H1 (cell line): ENCODE data around the gene KRTAP10-5. TPM values are rescaled to one million over a fixed set of nuclear protein-coding genes. Genes with fewer than 3 reads are reported as not detected.

Source experiments
- CTCF ChIA-PET: fragments of 300-600 bp; sonication (Branson Sonifier 250); formaldehyde crosslinking; loops from one replicate; lab custom pipeline; 2021; ENCODE audit not compliant: partially characterized antibody; lab: Charles Lee
- POLR2A ChIA-PET: fragments of 300-600 bp; sonication (Branson Sonifier 250); formaldehyde crosslinking; loops from one replicate; lab custom pipeline; 2021; ENCODE audit warnings: inconsistent platforms; ENCODE audit not compliant: partially characterized antibody; lab: Charles Lee
- DNase-seq, 2 experiments: peaks; one replicate each; pipeline versions ENCODE4 v3.0.0 to v3.0.0-alpha.2; 2010 to 2022; ENCODE audit warnings: low spot score in 2 of 2, low read depth in 1 of 2, mixed read lengths in 1 of 2
- FAIRE-seq: peaks from 2 replicates; lab custom pipeline; 2011; peaks lifted over from hg19 to GRCh38; lab: Jason Lieb, UNC
- H2AFZ ChIP-seq: 2 replicates; pipeline ENCODE4 v1.8.1; 2012; ENCODE audit warnings: low read length, inconsistent platforms
- H2AK5ac ChIP-seq: 2 replicates; pipeline ENCODE4 v1.6.1; 2013; ENCODE audit warnings: low read depth, low read length
- H2BK120ac ChIP-seq: replicated peaks from 2 replicates; pipeline ENCODE3; 2013; ENCODE audit warnings: low read depth, low read length, inconsistent platforms
- H2BK12ac ChIP-seq: 2 replicates; pipeline ENCODE4 v1.6.1; 2013; ENCODE audit warnings: low read depth, low read length
- H2BK15ac ChIP-seq: 2 replicates; pipeline ENCODE4 v1.6.1; 2013; ENCODE audit warnings: low read length
- H2BK20ac ChIP-seq: 2 replicates; pipeline ENCODE4 v1.6.1; 2013; ENCODE audit warnings: low read length
- H2BK5ac ChIP-seq: 2 replicates; pipeline ENCODE4 v1.6.1; 2013; ENCODE audit warnings: low read depth, low read length
- H3K14ac ChIP-seq: 2 replicates; pipeline ENCODE4 v1.6.1; 2013; ENCODE audit warnings: inconsistent platforms; ENCODE audit not compliant: insufficient read length
- H3K18ac ChIP-seq: 2 replicates; pipeline ENCODE4 v1.6.1; 2013; ENCODE audit warnings: low read length; ENCODE audit errors: extremely low read depth
- H3K23ac ChIP-seq: 2 replicates; pipeline ENCODE4 v1.6.1; 2013; ENCODE audit warnings: inconsistent platforms; ENCODE audit not compliant: insufficient read length
- H3K23me2 ChIP-seq: 2 replicates; pipeline ENCODE4 v1.6.1; 2013; ENCODE audit warnings: low read depth, low read length
- H3K27ac ChIP-seq: 2 replicates; pipeline ENCODE4 v1.6.1; 2011; ENCODE audit warnings: low read depth, low read length, inconsistent platforms
- H3K27me3 ChIP-seq, 4 experiments: replicated peaks in 1 of 4; 1 replicate in 1 of 4; 2 replicates in 3 of 4; pipeline versions ENCODE4 v1.6.1 to v1.8.1; 2011 to 2013; ENCODE audit warnings: low read length in 3 of 4, mild to moderate bottlenecking in 3 of 4, inconsistent platforms in 2 of 4, mixed read lengths in 2 of 4, moderate library complexity in 1 of 4; ENCODE audit not compliant: control insufficient read depth in 3 of 4, insufficient read depth in 3 of 4; ENCODE audit errors: extremely low read depth in 1 of 4
- H3K36me3 ChIP-seq, 4 experiments: 2 replicates each; pipeline versions ENCODE4 v1.6.1 to v1.8.1; 2011 to 2013; ENCODE audit warnings: mild to moderate bottlenecking in 4 of 4, low read length in 3 of 4, moderate library complexity in 2 of 4, control low read depth in 1 of 4, inconsistent platforms in 1 of 4; ENCODE audit not compliant: insufficient read depth in 4 of 4, control insufficient read depth in 2 of 4
- H3K4ac ChIP-seq: replicated peaks from 2 replicates; pipeline ENCODE3; 2013; ENCODE audit warnings: low read length, low read depth, mixed read lengths, inconsistent platforms; ENCODE audit not compliant: insufficient read length
- H3K4me1 ChIP-seq, 4 experiments: replicated peaks in 1 of 4; 1 replicate in 1 of 4; 2 replicates in 3 of 4; pipeline versions ENCODE4 v1.6.1 to v1.8.1; 2011 to 2013; ENCODE audit warnings: low read length in 3 of 4, inconsistent platforms in 2 of 4, mixed read lengths in 1 of 4; ENCODE audit not compliant: insufficient read depth in 4 of 4, control insufficient read depth in 3 of 4
- H3K4me2 ChIP-seq, 2 experiments: 2 replicates each; pipeline versions ENCODE4 v1.6.1 to v1.8.1; 2011 to 2013; ENCODE audit warnings: low read depth in 2 of 2, low read length in 2 of 2, control low read depth in 1 of 2, inconsistent platforms in 1 of 2, mild to moderate bottlenecking in 1 of 2; ENCODE audit not compliant: insufficient read depth in 1 of 2
- H3K4me3 ChIP-seq, 4 experiments: fragments of 200-600, 300-600 bp in 1 of 4; sonication (generic), shearing (Covaris generic), sonication (Bioruptor Twin) in 1 of 4; 2 replicates each; pipeline versions ENCODE4 v1.5.1 to v1.8.1; 2011 to 2016; ENCODE audit warnings: low read length in 4 of 4, low read depth in 3 of 4, control low read depth in 2 of 4, inconsistent platforms in 2 of 4, mild to moderate bottlenecking in 2 of 4, mixed read lengths in 1 of 4, moderate library complexity in 1 of 4; ENCODE audit not compliant: insufficient read depth in 2 of 4; ENCODE audit errors: extremely low read depth in 1 of 4
- H3K56ac ChIP-seq: replicated peaks from 2 replicates; pipeline ENCODE3; 2013; ENCODE audit warnings: low read depth, mild to moderate bottlenecking, mixed read lengths, low read length, inconsistent platforms; ENCODE audit not compliant: insufficient read length
- H3K79me1 ChIP-seq: 2 replicates; pipeline ENCODE4 v1.6.1; 2013; ENCODE audit warnings: low read depth, low read length, control low read depth
- H3K79me2 ChIP-seq, 2 experiments: 2 replicates each; pipeline versions ENCODE4 v1.6.1 to v1.8.1; 2012 to 2013; ENCODE audit warnings: low read length in 2 of 2, mild to moderate bottlenecking in 2 of 2, inconsistent platforms in 1 of 2; ENCODE audit not compliant: insufficient read depth in 2 of 2, control insufficient read depth in 1 of 2
- H3K9ac ChIP-seq, 4 experiments: replicated peaks in 1 of 4; 1 replicate in 1 of 4; 2 replicates in 3 of 4; pipeline versions ENCODE4 v1.6.1 to v1.8.1; 2011 to 2013; ENCODE audit warnings: low read depth in 3 of 4, low read length in 3 of 4, control low read depth in 2 of 4, mild to moderate bottlenecking in 2 of 4, moderate library complexity in 2 of 4, inconsistent platforms in 1 of 4; ENCODE audit errors: extremely low read depth in 1 of 4
- H3K9me3 ChIP-seq, 2 experiments: 2 replicates each; pipeline versions ENCODE4 v1.6.1 to v1.8.1; 2012 to 2013; ENCODE audit warnings: mild to moderate bottlenecking in 2 of 2, moderate library complexity in 2 of 2, control low read depth in 1 of 2, inconsistent platforms in 1 of 2, low read depth in 1 of 2, low read length in 1 of 2, mixed read lengths in 1 of 2; ENCODE audit not compliant: insufficient read depth in 2 of 2
- H4K20me1 ChIP-seq, 2 experiments: replicated peaks in 1 of 2; 2 replicates each; pipeline versions ENCODE3 to v1.8.1; 2011 to 2013; ENCODE audit warnings: inconsistent platforms in 2 of 2, low read length in 2 of 2, mild to moderate bottlenecking in 1 of 2; ENCODE audit not compliant: insufficient read depth in 2 of 2, control insufficient read depth in 1 of 2
- H4K5ac ChIP-seq: 2 replicates; pipeline ENCODE4 v1.6.1; 2013; ENCODE audit warnings: low read length, low read depth, mixed read lengths, inconsistent platforms; ENCODE audit not compliant: insufficient read length
- H4K8ac ChIP-seq: 2 replicates; pipeline ENCODE4 v1.8.0; 2013; ENCODE audit warnings: mild to moderate bottlenecking, moderate library complexity, low read length, inconsistent platforms; ENCODE audit not compliant: insufficient read depth; ENCODE audit errors: extremely low read depth
- H4K91ac ChIP-seq: replicated peaks from 2 replicates; pipeline ENCODE3; 2013; ENCODE audit warnings: low read length, mixed read lengths, inconsistent platforms; ENCODE audit not compliant: insufficient read length
- ATF2 ChIP-seq: IDR thresholded peaks from 2 replicates; pipeline ENCODE4 v1.6.1; 2012; ENCODE audit warnings: low read length, inconsistent platforms
- CHD1 ChIP-seq: IDR thresholded peaks from 2 replicates; pipeline ENCODE4 v1.6.1; 2012; ENCODE audit warnings: low read depth, low read length, improper control_type of control experiment
- NRF1 ChIP-seq: IDR thresholded peaks from 2 replicates; pipeline ENCODE4 v1.6.1; 2011; ENCODE audit warnings: mild to moderate bottlenecking, low read depth, low read length, improper control_type of control experiment
- WGBS, 2 experiments: shearing (Covaris generic) in 1 of 2; methylation state at CpG; one replicate each; pipeline versions ENCODE4 v1.1.6 to v1.1.7; 2013 to 2015; ENCODE audit warnings: low lambda C conversion rate in 2 of 2, mixed read lengths in 2 of 2, inconsistent platforms in 1 of 2, low coverage in 1 of 2, missing lambda C conversion rate in 1 of 2; ENCODE audit not compliant: insufficient replicate concordance in 2 of 2, insufficient coverage in 1 of 2, insufficient read length in 1 of 2; ENCODE audit errors: extremely low coverage in 1 of 2, missing lambda C conversion rate in 1 of 2; 5-methylcytosine and 5-hydroxymethylcytosine counted together
- polyA plus RNA-seq, 7 experiments: library from polyadenylated mRNA; depleted of rRNA in 3 of 7; stranded (reverse) in 5 of 7; unstranded in 2 of 7; fragments of >200 nt in 5 of 7; fragments of 200-250 nt in 2 of 7; gene quantifications; 1 replicate in 5 of 7; 2 replicates in 1 of 7; 4 replicates in 1 of 7; pipeline versions ENCODE4 v1.2.1 to v1.2.3, GENCODE V29; 2011 to 2013; ENCODE audit warnings: missing spikeins in 2 of 7, mixed read lengths in 2 of 7
- total RNA-seq: library from RNA; stranded (reverse); fragmentation: NEBNext Ultra II Directional; extraction: Animal tissue kit (Norgen Biotek cat#: 25700); gene quantifications from 2 replicates; pipeline ENCODE4 v1.2.1, GENCODE V29; 2021

The KRTAP10-5 gene
- total and polyA plus RNA-seq, 2 of the 8 experiments (the other 6 are each of a cell fraction or from before 2014, with no cell fraction given) = 0.09 TPM; not detected in 1

- Histone ChIP-seq H3K4ac (no peak overlapping the region), H3K79me2 (no peaks in the 10 kb centered on the region), H3K23ac (no peak overlapping the region), H3K4me2 (no peak overlapping the region), H2AFZ (no peak overlapping the region), H3K56ac (no peak overlapping the region), H2BK120ac (no peak overlapping the region), H2AK5ac (no peak overlapping the region), H3K4me3 (no peak overlapping the region), H3K27me3 (no peaks in the 10 kb centered on the region), H3K27ac (no peak overlapping the region), H3K14ac (no peak overlapping the region), H3K79me1 (no peaks in the 10 kb centered on the region), H2BK5ac (no peak overlapping the region), H3K9me3 (peaks cover 3 to 4% of the 10 kb centered on the region in 2 experiments; a peak in 1 of 4 replicates), H4K8ac (no peak overlapping the region), H3K18ac (no peak overlapping the region), H4K5ac (no peak overlapping the region), H4K20me1 (no peaks in the 10 kb centered on the region), H3K4me1 (peaks cover 0 to 5% (median under 1%) of the 10 kb centered on the region in 4 experiments; a peak in 3 of 7 replicates), H4K91ac (no peak overlapping the region), H3K36me3 (no peaks in the 10 kb centered on the region), H3K9ac (no peak overlapping the region), H3K23me2 (no peaks in the 10 kb centered on the region), H2BK12ac (no peak overlapping the region), H2BK15ac (no peak overlapping the region), H2BK20ac (no peak overlapping the region)
- WGBS, 2 experiments = 100% methylated on average over 1 of the region's 1 CpG; no CpG with 5 or more reads in 1 of the 2 experiments
- no peak for DNase-seq
- TF ChIP-seq ATF2 (no peak), CHD1 (no peak), NRF1 (no peak)
- no peak for FAIRE-seq
- CTCF ChIA-PET = interaction anchor here (0.6 kb wide), 1 partner anchor 155 kb away, joined by 3 read pairs; no protein-coding TSS in a partner anchor
- POLR2A ChIA-PET = no interaction called here
Measured at GRCh38 chr21:44542716-44543115, 37.7 kb downstream of the KRTAP10-5 start.
